Frontal cortex (tissue), 4 donors: ENCODE data around the gene DUSP5. TPM values are rescaled to one million over a fixed set of nuclear protein-coding genes. Genes with fewer than 3 reads are reported as not detected.
A peak's percentile ranks its signal among the peaks of the same experiment; 100 is the strongest.
"Not testable (repeated sequence)": the region's sequence is repeated elsewhere in the genome, so short reads cannot be mapped to it uniquely, and the experiment has no call there.

Experiments
- DNase-seq, 2 donors: peaks; one replicate each; pipeline ENCODE4 v3.0.0; 2012; ENCODE audit warnings: low spot score in 2 of 2
- FAIRE-seq: peaks from 2 replicates; lab custom pipeline; 2012; peaks lifted over from hg19 to GRCh38; lab: Jason Lieb, UNC
- total RNA-seq: library from RNA; depleted of rRNA; stranded (reverse); fragments of >200 nt; gene quantifications from one replicate; pipeline ENCODE4 v1.2.3, GENCODE V29; 2014
- donor health status: control.
- donor health status: control.
- donor health status: control.

DUSP5 gene
- total RNA-seq, 1 donor from 2014 or later = 2.0 TPM

DNA sequence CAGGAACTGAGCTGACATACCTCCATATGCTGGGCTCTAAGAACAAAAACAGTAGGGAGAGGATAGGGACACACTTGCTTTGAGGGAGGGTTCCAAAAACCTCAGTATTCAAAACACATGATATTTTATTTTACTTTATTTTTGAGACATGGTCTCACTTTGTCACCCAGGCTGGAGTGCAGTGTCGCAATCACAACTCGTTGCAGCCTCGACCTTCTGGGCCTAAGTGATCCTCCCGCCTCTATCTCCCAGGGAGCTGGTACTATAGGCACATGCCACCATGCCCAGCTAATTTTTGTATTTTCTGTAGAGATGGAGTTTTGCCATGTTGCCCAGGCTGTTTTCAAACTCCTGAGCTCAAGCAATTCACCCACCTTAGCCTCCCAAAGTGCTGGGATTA lies 34.9 kb downstream of the DUSP5 start:
- FAIRE-seq, DNase-seq: not testable (repeated sequence)

DNA sequence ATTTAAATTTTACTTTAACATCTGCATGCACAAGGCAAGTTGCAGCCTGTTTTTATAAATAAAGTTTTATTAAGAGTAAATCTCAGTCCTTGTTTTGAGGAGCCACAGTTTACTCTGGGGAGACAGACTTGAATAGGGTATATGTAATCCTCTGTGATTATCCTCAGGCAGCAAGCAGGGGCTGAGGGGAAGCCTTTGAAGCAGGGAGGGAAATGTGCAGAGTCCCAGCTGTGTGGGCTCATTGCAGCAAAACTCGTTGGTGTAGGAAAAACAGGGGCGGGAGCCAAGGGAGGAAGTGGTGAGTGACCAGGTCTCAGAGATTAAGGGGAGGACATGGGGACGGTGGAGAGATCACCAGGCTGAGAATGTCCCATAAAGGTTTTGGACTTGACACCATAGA lies 35.4 kb downstream of the DUSP5 start:
- no peak for DNase-seq
- no peak for FAIRE-seq

DNA sequence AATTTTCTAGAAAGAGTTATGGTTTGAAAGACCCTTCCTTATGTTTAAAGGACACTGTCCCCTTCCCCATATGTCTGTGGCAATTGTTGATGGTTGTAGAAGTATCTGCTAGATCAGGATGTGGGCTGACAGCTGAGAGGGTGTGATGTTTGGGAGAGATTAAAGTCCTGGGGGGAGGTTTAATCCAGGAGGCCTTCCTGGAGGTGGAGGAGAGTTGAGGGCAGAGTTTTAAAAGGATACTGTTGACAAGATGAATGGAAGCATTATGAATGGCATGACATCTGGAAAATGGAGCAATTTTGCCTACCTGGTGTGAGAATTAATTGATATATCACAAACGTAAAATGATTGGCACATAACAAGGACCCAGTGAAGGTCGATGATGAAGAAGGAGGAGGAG lies 36.9 kb downstream of the DUSP5 start:
- no peak for DNase-seq
- FAIRE-seq = no peak

- DNase-seq (no peak), FAIRE-seq (no peak)
Measured at GRCh38 chr10:110535958-110536891, 38.5 kb downstream of the DUSP5 start.

DNA sequence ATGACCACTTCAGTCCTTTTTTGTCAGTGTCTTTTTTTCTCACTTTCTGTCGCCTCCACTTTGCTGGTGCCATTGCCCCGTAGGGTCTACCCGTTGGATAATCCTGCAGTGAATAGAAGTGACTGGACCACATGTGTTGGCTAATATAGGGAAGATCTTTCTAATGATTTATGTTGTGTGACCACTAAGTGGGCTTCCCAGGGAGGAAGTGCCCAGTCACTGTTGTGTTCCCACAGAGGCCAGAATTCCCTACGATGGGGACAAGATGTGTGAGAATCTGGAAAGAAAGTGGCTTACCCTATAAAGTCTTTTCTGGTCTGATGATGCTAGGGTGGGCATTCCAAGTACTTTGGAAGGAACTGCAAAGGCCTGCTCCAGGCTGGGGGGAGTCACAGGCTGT lies 41.4 kb downstream of the DUSP5 start:
- no peak for DNase-seq
- no peak for FAIRE-seq

- DNase-seq (no peak), FAIRE-seq (no peak)
Measured at GRCh38 chr10:110540031-110540430, 42.3 kb downstream of the DUSP5 start.

DNA sequence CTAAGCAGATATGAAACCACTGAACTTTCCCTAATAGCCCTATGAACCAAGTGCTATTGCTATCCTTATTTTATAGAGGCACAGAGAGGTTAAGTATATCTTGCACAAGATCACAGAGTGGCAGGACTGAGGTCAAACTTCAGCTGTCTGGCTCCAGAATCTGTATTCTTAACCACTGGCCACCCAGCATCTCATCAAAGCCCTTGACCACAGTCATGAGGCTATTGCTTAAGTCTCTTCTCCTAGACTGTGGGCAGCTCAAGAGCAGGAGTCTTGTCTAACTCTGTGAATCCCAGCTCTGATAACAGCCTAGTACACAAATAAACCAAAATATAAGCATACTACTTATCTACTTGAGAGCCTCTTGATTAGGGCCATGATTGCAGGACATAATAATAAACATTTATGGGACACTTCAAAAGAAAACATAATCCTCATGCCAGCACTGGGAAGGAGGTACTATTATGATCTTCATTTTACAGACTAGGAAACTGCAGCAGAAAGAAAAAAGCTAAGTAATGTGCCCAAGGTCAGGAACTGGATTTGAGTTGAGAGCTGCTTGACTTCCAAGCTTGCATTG lies 47.3 kb downstream of the DUSP5 start:
- FAIRE-seq (no peak), DNase-seq (no peak)

- no peak for FAIRE-seq
- DNase-seq = no peak
Measured at GRCh38 chr10:110546077-110546476, 48.4 kb downstream of the DUSP5 start.

- FAIRE-seq (no peak), DNase-seq (no peak)
Measured at GRCh38 chr10:110546499-110547110, 48.9 kb downstream of the DUSP5 start.

DNA sequence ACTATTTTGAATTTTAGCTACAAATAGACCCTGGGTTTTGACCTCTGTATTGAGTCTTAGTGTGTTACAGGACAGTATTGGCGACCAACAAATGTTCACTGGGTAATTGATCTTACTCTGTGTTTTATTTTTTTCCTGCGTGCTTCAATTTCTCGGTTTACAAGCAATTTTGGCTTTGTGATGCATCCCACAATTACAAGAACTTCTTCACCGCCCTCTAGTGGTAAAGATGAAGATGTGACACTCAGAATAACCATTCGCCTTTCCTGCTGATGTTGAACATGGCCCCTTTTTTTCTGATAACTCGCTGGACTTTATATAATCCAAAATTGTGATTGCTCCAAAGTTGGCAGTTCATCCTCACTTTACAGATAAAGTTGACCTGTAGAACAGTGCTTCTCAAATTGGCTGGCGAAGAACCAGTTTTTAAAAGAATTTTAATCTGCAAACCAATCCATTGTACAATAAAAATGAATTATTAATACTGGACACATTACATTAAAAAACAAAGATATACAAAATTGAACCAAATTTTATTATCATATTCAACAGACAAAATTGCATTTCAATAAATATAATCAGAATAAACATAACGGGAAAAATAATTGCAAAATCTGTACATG lies 49.5 kb downstream of the DUSP5 start:
- DNase-seq = peak in 1 of 2 donors; percentile 69
- FAIRE-seq = peak; percentile 75

GRCh38 chr10:110548002-110548401 lies 50.3 kb downstream of the DUSP5 start:
- DNase-seq (no peak), FAIRE-seq (no peak)

DNA sequence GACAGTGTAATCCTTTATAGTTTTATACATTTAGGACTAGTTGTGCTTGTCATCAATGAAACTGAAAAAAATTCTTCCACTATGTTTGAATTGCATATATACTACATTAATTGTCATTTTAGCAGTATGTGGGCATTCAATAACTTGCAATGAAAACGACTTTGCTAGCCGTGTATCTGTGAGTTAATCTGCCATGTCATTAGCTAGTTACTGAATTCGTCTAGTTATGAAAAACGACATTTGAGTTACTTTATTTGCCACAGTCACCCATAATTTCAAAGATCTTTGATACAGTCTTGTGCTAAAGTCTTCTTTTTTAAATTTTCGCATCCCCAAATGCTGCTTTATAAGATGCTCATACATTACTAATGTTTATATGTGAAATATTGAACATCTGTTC lies 51.5 kb downstream of the DUSP5 start:
- FAIRE-seq = no peak

DNA sequence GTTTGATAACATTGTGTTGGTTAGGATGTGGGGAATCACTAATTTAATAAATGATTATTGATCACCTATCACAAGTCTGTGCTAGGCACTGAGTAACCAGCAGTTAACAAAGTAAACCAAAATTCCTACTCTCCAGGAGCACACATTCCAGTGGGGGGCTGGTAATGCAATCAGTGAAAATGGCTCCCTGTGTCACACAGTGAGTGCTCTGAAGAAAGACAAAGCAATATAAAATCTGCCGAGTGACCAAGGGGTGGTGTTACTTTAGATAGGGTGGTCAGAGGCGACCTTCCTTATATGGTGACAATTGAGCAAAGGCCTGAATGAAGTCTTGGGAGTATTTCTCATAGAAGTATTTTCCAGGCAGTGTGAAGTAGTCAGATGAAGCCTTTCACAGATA lies 56.2 kb downstream of the DUSP5 start:
- FAIRE-seq (no peak), DNase-seq (no peak)

More for the DNA sequence above, 51.5 kb downstream of the DUSP5 start:
- no peak for DNase-seq

- DNase-seq = no peak
- no peak for FAIRE-seq
Measured at GRCh38 chr10:110556296-110556695, 58.6 kb downstream of the DUSP5 start.

DNA sequence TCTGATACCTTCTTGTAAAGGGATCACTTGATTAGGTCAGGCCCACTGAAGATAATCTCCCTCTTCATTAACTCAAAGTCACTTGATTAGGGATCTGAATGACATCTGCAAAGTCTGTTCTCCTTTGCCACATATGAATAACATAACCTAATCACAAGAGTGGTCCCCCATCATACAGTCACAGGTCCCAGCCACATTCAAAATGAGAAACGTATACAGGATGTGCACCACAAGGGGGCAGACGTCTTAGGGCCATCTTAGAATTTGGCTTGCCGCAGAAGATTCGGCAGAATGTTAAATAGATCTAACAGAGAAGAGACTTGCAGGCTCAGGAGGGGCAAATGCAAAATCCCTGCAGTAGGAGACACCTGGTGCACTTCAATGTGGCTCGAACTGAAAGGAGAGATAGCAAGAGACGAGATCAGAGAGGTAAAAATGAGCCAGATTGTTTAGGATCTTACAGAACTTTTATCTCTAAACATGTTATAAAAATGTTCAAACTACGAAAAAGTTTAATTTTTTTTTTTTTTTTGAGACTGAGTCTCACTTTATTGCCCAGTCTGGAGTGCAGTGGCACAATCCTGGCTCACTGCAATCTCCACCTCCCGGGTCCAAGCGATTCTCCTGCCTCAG lies 59.4 kb downstream of the DUSP5 start:
- no peak for FAIRE-seq
- DNase-seq = no peak

DNA sequence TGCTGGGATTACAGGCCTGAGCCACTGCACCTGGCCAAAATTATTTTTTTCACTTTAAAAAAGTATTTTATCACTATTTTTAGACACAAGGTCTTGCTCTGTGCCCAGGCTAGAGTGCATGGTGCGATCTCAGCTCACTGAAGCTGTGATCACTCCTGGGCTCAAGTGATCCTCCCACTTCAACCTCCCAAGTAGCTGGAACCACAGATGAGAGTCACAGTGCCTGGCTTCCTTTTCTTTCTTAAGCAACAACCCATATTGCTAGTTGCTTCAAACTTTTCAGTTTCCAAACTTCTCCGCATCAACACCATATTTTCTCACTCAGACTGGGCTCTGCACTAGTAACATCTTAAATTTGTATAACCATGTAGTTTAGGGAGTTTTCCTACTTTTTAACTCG lies 60.3 kb downstream of the DUSP5 start:
- DNase-seq (no peak), FAIRE-seq (no peak)

DNA sequence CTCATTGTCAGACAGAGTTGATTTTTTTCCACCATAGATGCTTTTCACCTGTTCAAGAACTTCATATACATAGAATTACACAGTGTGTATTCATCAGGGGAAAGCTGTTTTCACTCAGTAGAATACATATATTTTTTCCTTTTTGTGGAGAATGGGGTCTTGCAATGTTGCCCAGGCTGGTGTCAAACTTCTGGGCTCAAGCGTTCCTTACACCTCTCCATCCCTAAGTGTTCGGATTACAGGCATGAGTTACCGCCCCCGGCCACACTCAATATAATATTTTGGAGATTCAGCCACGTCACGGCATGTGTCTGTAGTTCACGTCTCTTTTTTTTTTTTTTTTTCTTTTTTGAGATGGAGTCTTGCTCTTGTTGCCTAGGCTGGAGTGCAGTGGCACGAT lies 62.3 kb downstream of the DUSP5 start:
- FAIRE-seq (no peak), DNase-seq (no peak)
